K562 (cell line): ENCODE data around the gene ZNF292. TPM values are rescaled to one million over a fixed set of nuclear protein-coding genes. Genes with fewer than 3 reads are reported as not detected.

Experiments used
- CBFA2T2 ChIP-seq: fragments of 450-650 bp; conservative IDR thresholded peaks from 2 replicates; pipeline ENCODE4 v1.6.1; 2017; ENCODE audit warnings: mild to moderate bottlenecking
- E2F6 ChIP-seq, 2 experiments: IDR thresholded peaks; 2 replicates each; pipeline ENCODE4 v1.6.1; 2011; ENCODE audit warnings: borderline replicate concordance in 1 of 2, control low read depth in 1 of 2, low read depth in 1 of 2, low read length in 1 of 2, mild to moderate bottlenecking in 1 of 2, mixed read lengths in 1 of 2, moderate library complexity in 1 of 2; ENCODE audit not compliant: insufficient read depth in 1 of 2, insufficient read length in 1 of 2, poor library complexity in 1 of 2, severe bottlenecking in 1 of 2; ENCODE audit errors: extremely low read depth in 1 of 2
- FIP1L1 ChIP-seq: fragments of 200-400 bp; formaldehyde crosslinking; IDR thresholded peaks from 2 replicates; pipeline ENCODE4 v1.6.1; 2018; ENCODE audit warnings: mild to moderate bottlenecking, low read depth, low read length; ENCODE audit not compliant: poor library complexity, severe bottlenecking
- FOXJ2 ChIP-seq: fragments of 200-800 bp; sonication (Bioruptor generic); IDR thresholded peaks from 2 replicates; pipeline ENCODE4 v1.6.1; 2016; ENCODE audit warnings: missing genetic modification characterization, missing compliant biosample characterization
- FOXO4 ChIP-seq: fragments of 450-650 bp; formaldehyde crosslinking; IDR thresholded peaks from 2 replicates; pipeline ENCODE4 v1.4.0; 2020; ENCODE audit warnings: mild to moderate bottlenecking, moderate library complexity
- GTF2F1 ChIP-seq: IDR thresholded peaks from 2 replicates; pipeline ENCODE4 v1.6.1; 2011; ENCODE audit warnings: low read depth, low read length, improper control_type of control experiment
- HINFP ChIP-seq: fragments of 450-650 bp; conservative IDR thresholded peaks from 2 replicates; pipeline ENCODE4 v1.6.1; 2016; ENCODE audit warnings: missing genetic modification characterization, low read depth, mild to moderate bottlenecking, control low read depth, missing compliant biosample characterization
- HNRNPUL1 ChIP-seq: fragments of 200-400 bp; formaldehyde crosslinking; IDR thresholded peaks from 2 replicates; pipeline ENCODE4 v1.6.1; 2017; ENCODE audit warnings: low read length
- KLF6 ChIP-seq: fragments of 250-450 bp; sonication (Bioruptor Pico); IDR thresholded peaks from 2 replicates; pipeline ENCODE4 v1.4.0; 2020; ENCODE audit warnings: mild to moderate bottlenecking, moderate library complexity, borderline replicate concordance
- RBM34 ChIP-seq: fragments of 200-400 bp; formaldehyde crosslinking; IDR thresholded peaks from 2 replicates; pipeline ENCODE4 v1.6.1; 2018; ENCODE audit warnings: low read length, borderline replicate concordance; ENCODE audit not compliant: insufficient read depth
- SIN3A ChIP-seq, 2 experiments: fragments of 150-350 bp in 1 of 2; IDR thresholded peaks; 2 replicates each; pipeline ENCODE4 v1.6.1; 2011 to 2016; ENCODE audit warnings: borderline replicate concordance in 2 of 2, low read depth in 2 of 2, low read length in 2 of 2, mild to moderate bottlenecking in 2 of 2, moderate library complexity in 2 of 2; ENCODE audit not compliant: control insufficient read depth in 1 of 2
- SOX6 ChIP-seq: fragments of 450-650 bp; IDR thresholded peaks from 2 replicates; pipeline ENCODE4 v1.6.1; 2014; ENCODE audit warnings: mild to moderate bottlenecking
- ZBTB43 ChIP-seq: sonication (generic); formaldehyde crosslinking; IDR thresholded peaks from 2 replicates; pipeline ENCODE4 v1.8.0; 2023; ENCODE audit warnings: mild to moderate bottlenecking, missing genetic modification reagents
- ZBTB5 ChIP-seq: fragments of 450-650 bp; IDR thresholded peaks from 2 replicates; pipeline ENCODE4 v1.6.1; 2017; ENCODE audit warnings: antibody characterized with exemption
- ZNF12 ChIP-seq: sonication (generic); formaldehyde crosslinking; IDR thresholded peaks from 2 replicates; pipeline ENCODE4 v1.4.0; 2020; ENCODE audit warnings: mild to moderate bottlenecking, missing genetic modification reagents
- ZNF583 ChIP-seq: fragments of 250-450 bp; sonication (Bioruptor Pico); IDR thresholded peaks from 2 replicates; pipeline ENCODE4 v1.4.0; 2020
- ZNF668 ChIP-seq: fragments of 250-450 bp; sonication (Bioruptor Pico); IDR thresholded peaks from 2 replicates; pipeline ENCODE4 v1.8.0; 2022; ENCODE audit warnings: mild to moderate bottlenecking, inconsistent platforms
- polyA plus RNA-seq, 8 experiments: library from polyadenylated mRNA; depleted of rRNA in 4 of 8; stranded (reverse) in 5 of 8; unstranded in 3 of 8; fragments of >200 nt; fragmentation: Nextera tagmentation in 2 of 8; fragmentation: Illumina TruSeq in 1 of 8; extraction: Ambion mirVana in 2 of 8; extraction: Trizol in 1 of 8; gene quantifications; 2 replicates each; pipeline versions ENCODE4 v1.2.1 to v1.2.3, GENCODE V29; 2011 to 2014; ENCODE audit warnings: inconsistent platforms in 1 of 8, missing spikeins in 1 of 8
- total RNA-seq, 7 experiments: library from RNA; depleted of rRNA in 6 of 7; stranded (reverse); fragments of >200 nt in 6 of 7; fragmentation: Illumina TruSeq in 2 of 7; extraction: Trizol in 2 of 7; gene quantifications; 2 replicates each; pipeline versions ENCODE4 v1.2.1 to v1.2.3, GENCODE V29; 2011 to 2021; ENCODE audit warnings: low replicate concordance in 1 of 7

The ZNF292 gene
- total and polyA plus RNA-seq, 9 of the 15 experiments (the other 6 are each of a cell fraction or from before 2014, with no cell fraction given): 4.4 to 17.1 (median 12.8) TPM

- TF ChIP-seq FIP1L1: peak; percentile 88
- TF ChIP-seq SOX6: peak; percentile 99
- no peak for TF ChIP-seq HINFP (tag)
- no peak for TF ChIP-seq GTF2F1
- no peak for TF ChIP-seq RBM34
- TF ChIP-seq ZBTB43: 0 out of 2 replicates have a peak, but pooled peaks have one; percentile 34
- peak in 1 of 2 experiments; percentile 28; a peak in 1 of 4 replicates for TF ChIP-seq SIN3A (IDR thresholded peaks at IDR 0.05; ENCODE audit: borderline replicate concordance in 2 of 2, control insufficient read depth in 1 of 2, low read depth in 2 of 2, low read length in 2 of 2)
- no peak for TF ChIP-seq HNRNPUL1
- peak; percentile 66; the same call in 1 of the 2 replicates for TF ChIP-seq ZNF668 (CRISPR knock-in tag)
- TF ChIP-seq E2F6 (IDR thresholded peaks at IDR 0.05; ENCODE audit: borderline replicate concordance in 1 of 2, extremely low read depth in 1 of 2, insufficient read depth in 1 of 2, insufficient read length in 1 of 2, low read depth in 1 of 2, low read length in 1 of 2, poor library complexity in 1 of 2, severe bottlenecking in 1 of 2): peak; percentile 96 to 98
- TF ChIP-seq ZNF583 (CRISPR knock-in tag): peak; percentile 81
- no peak for TF ChIP-seq ZBTB5
- TF ChIP-seq ZNF12: peak; percentile 71
- TF ChIP-seq KLF6 (CRISPR knock-in tag): 0 out of 2 replicates have a peak, but pooled peaks have one; percentile 52
- TF ChIP-seq FOXJ2 (tag): peak; percentile 60; the same call in 1 of the 2 replicates
- TF ChIP-seq CBFA2T2: peak; percentile 99
- TF ChIP-seq FOXO4 (CRISPR knock-in tag): no peak
Observed at GRCh38 chr6:87154993-87155841, at the start of gene ZNF292 (continued).
